Hepatocyte (in vitro differentiated cells): Measurements from ENCODE around the gene FRMD7. TPM values are rescaled to one million over a fixed set of nuclear protein-coding genes. Genes with fewer than 3 reads are reported as not detected.
"Not testable (repeated sequence)": the region's sequence is repeated elsewhere in the genome, so short reads cannot be mapped to it uniquely, and the experiment has no call there.

Experiments used
- DNase-seq: peaks from one replicate; pipeline ENCODE4 v3.0.0-alpha.2; 2016; ENCODE audit warnings: low spot score
- H2AFZ ChIP-seq: fragments of 200-600 bp; sonication (generic); 2 replicates; pipeline ENCODE4 v1.6.0; 2016; ENCODE audit warnings: antibody characterized with exemption, mild to moderate bottlenecking
- H3K27ac ChIP-seq: fragments of 200-600 bp; sonication (generic); 2 replicates; pipeline ENCODE4 v1.5.1; 2016; ENCODE audit warnings: mild to moderate bottlenecking
- H3K27me3 ChIP-seq: fragments of 200-600 bp; sonication (generic); 2 replicates; pipeline ENCODE4 v1.6.1; 2016
- H3K36me3 ChIP-seq: fragments of 200-600 bp; sonication (generic); replicated peaks from 2 replicates; pipeline ENCODE4 v1.5.1; 2016; ENCODE audit warnings: low read depth; ENCODE audit not compliant: insufficient read depth
- H3K4me1 ChIP-seq: fragments of 200-600 bp; sonication (generic); 2 replicates; pipeline ENCODE4 v1.5.1; 2016; ENCODE audit warnings: mild to moderate bottlenecking, moderate library complexity; ENCODE audit not compliant: insufficient read depth
- H3K4me2 ChIP-seq: fragments of 200-600 bp; sonication (generic); 2 replicates; pipeline ENCODE4 v1.6.0; 2016
- H3K4me3 ChIP-seq: fragments of 200-600 bp; sonication (generic); 2 replicates; pipeline ENCODE4 v1.5.1; 2016; ENCODE audit warnings: mild to moderate bottlenecking
- H3K79me2 ChIP-seq: fragments of 200-600 bp; sonication (generic); 2 replicates; pipeline ENCODE4 v1.6.0; 2017; ENCODE audit warnings: mild to moderate bottlenecking
- H3K9me2 ChIP-seq: fragments of 200-600 bp; sonication (generic); replicated peaks from 2 replicates; pipeline ENCODE4 v1.6.0; 2017; ENCODE audit warnings: mild to moderate bottlenecking; ENCODE audit not compliant: insufficient read depth
- H3K9me3 ChIP-seq: fragments of 200-600 bp; sonication (generic); 2 replicates; pipeline ENCODE4 v1.5.1; 2016; ENCODE audit warnings: low read depth, mild to moderate bottlenecking
- H4K20me1 ChIP-seq: fragments of 200-600 bp; sonication (generic); 2 replicates; pipeline ENCODE4 v1.6.0; 2016; ENCODE audit warnings: mild to moderate bottlenecking; ENCODE audit not compliant: insufficient read depth, poor library complexity, severe bottlenecking
- EZH2 ChIP-seq: fragments of 200-600 bp; sonication (generic); IDR thresholded peaks from 2 replicates; pipeline ENCODE4 v1.6.1; 2016; ENCODE audit warnings: antibody characterized with exemption, mild to moderate bottlenecking, borderline replicate concordance
- EZH2phosphoT487 ChIP-seq: fragments of 200-600 bp; sonication (generic); IDR thresholded peaks from one replicate; pipeline ENCODE4 v1.6.1; 2018; ENCODE audit warnings: antibody characterized with exemption, mild to moderate bottlenecking, low read depth, moderate library complexity; ENCODE audit not compliant: unreplicated experiment, severe bottlenecking
- WGBS: methylation state at CpG from one replicate; pipeline ENCODE4 v1.1.6; 2016; ENCODE audit warnings: low lambda C conversion rate; ENCODE audit errors: missing lambda C conversion rate; 5-methylcytosine and 5-hydroxymethylcytosine counted together
- polyA plus RNA-seq: library from polyadenylated mRNA; unstranded; fragments of >200 nt; fragmentation: Nextera tagmentation; extraction: Ambion mirVana; gene quantifications from 2 replicates; pipeline ENCODE4 v1.2.1, GENCODE V29; 2016
- total RNA-seq: library from RNA; depleted of rRNA; stranded (reverse); fragments of >200 nt; gene quantifications from 2 replicates; pipeline ENCODE4 v1.2.3, GENCODE V29; 2014
- TF ChIP-seq, protein P1 (sequence below): fragments of 200-600 bp; sonication (generic); IDR thresholded peaks from 2 replicates; pipeline ENCODE4 v1.5.1; 2016; ENCODE audit warnings: antibody characterized with exemption, mild to moderate bottlenecking; ENCODE audit not compliant: poor library complexity

The FRMD7 gene
- total and polyA plus RNA-seq, 2 experiments from 2014 or later: not detected

DNA sequence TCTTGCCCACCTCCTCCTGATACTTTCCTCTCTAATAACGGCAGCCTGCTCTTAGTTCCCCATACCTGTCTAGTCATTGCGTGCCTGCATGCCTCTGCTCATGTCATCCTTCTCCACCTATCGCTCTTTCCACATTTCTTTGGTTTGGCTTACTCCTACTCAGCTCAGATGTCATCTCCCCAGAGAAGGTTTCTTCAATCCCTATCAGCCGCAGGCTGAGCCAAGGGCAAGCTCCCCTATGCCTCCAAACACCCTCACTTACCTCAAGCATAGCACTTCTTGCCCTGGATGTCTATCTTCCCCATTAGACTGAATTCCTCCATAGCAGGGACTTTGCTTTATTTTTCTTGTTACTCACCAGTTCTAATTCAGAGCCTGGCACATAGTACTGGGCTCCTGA is 26.6 kb downstream of the FRMD7 start:
- no peak overlapping the region for H3K27ac ChIP-seq
- no peak overlapping the region for H3K4me3 ChIP-seq
- H3K9me3 ChIP-seq: no peaks in the 10 kb centered on the region
- 58% methylated on average over 4 of the region's 4 CpGs for WGBS
- no peak for TF ChIP-seq EZH2
- no peak for TF ChIP-seq EZH2phosphoT487
- TF ChIP-seq, protein P1, sequence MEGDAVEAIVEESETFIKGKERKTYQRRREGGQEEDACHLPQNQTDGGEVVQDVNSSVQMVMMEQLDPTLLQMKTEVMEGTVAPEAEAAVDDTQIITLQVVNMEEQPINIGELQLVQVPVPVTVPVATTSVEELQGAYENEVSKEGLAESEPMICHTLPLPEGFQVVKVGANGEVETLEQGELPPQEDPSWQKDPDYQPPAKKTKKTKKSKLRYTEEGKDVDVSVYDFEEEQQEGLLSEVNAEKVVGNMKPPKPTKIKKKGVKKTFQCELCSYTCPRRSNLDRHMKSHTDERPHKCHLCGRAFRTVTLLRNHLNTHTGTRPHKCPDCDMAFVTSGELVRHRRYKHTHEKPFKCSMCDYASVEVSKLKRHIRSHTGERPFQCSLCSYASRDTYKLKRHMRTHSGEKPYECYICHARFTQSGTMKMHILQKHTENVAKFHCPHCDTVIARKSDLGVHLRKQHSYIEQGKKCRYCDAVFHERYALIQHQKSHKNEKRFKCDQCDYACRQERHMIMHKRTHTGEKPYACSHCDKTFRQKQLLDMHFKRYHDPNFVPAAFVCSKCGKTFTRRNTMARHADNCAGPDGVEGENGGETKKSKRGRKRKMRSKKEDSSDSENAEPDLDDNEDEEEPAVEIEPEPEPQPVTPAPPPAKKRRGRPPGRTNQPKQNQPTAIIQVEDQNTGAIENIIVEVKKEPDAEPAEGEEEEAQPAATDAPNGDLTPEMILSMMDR: no peak
- no peaks in the 10 kb centered on the region for H3K27me3 ChIP-seq
- no peaks in the 10 kb centered on the region for H4K20me1 ChIP-seq
- no peaks in the 10 kb centered on the region for H3K36me3 ChIP-seq
- no peak for DNase-seq
- H3K79me2 ChIP-seq: no peaks in the 10 kb centered on the region
- H3K4me2 ChIP-seq: no peak overlapping the region
- no peaks in the 10 kb centered on the region for H3K9me2 ChIP-seq
- no peak overlapping the region for H2AFZ ChIP-seq
- no peaks in the 10 kb centered on the region for H3K4me1 ChIP-seq

DNA sequence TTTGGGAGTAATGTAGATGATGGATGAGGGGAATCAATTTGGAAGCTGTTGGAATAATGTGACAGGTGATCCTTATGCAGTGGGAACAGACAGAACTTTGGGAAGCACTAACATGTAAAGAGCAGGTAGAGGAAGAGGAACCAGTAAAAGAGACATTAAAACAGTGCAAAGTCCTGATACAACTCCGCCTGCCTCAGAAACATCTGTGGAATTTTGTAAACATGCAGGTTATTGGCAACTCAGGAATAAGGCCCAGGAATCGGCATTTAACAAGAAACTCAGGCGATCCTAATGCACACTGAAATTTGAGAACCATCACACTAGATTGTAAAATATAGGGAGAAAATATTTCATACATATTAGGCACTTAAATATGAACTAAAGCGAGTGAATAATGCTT is 29.1 kb downstream of the FRMD7 start:
- 37% methylated on average over 4 of the region's 4 CpGs for WGBS
- H3K79me2 ChIP-seq, H4K20me1 ChIP-seq, H2AFZ ChIP-seq, DNase-seq, H3K27me3 ChIP-seq, H3K4me2 ChIP-seq, H3K9me3 ChIP-seq, H3K36me3 ChIP-seq, H3K4me3 ChIP-seq, H3K9me2 ChIP-seq, H3K4me1 ChIP-seq, H3K27ac ChIP-seq: not testable (repeated sequence)

DNA sequence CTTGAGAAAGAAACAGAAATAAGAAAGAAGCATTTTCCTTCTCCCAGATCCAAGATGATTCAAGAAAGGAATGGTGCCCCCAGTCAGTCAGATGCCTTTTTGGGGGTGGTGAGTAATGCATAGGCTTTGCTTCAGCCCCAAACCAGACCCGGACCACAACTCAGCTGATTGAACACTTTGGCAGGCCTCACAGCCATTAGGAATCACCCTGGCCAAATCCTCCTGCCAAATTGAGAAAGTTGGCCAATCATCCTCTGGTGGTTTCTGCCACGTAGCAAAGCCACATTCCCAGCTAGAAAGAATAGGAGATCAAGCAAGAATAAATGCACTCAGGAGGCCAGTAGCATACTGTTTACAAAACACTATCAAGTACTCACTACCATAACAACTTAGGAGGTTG is 33.7 kb downstream of the FRMD7 start:
- no peaks in the 10 kb centered on the region for H3K79me2 ChIP-seq
- no peak overlapping the region for H3K4me2 ChIP-seq
- no peaks in the 10 kb centered on the region for H3K27me3 ChIP-seq
- no peak overlapping the region for H3K27ac ChIP-seq
- H3K36me3 ChIP-seq: no peaks in the 10 kb centered on the region
- no peaks in the 10 kb centered on the region for H3K4me1 ChIP-seq
- no peak overlapping the region for H3K4me3 ChIP-seq
- H3K9me3 ChIP-seq: no peaks in the 10 kb centered on the region
- TF ChIP-seq EZH2phosphoT487 (no peak), EZH2 (no peak)
- TF ChIP-seq, protein P1: no peak
- no peaks in the 10 kb centered on the region for H3K9me2 ChIP-seq
- WGBS: 67% methylated on average over 2 of the region's 2 CpGs
- H2AFZ ChIP-seq: no peak overlapping the region
- H4K20me1 ChIP-seq: no peaks in the 10 kb centered on the region
- DNase-seq: no peak

DNA sequence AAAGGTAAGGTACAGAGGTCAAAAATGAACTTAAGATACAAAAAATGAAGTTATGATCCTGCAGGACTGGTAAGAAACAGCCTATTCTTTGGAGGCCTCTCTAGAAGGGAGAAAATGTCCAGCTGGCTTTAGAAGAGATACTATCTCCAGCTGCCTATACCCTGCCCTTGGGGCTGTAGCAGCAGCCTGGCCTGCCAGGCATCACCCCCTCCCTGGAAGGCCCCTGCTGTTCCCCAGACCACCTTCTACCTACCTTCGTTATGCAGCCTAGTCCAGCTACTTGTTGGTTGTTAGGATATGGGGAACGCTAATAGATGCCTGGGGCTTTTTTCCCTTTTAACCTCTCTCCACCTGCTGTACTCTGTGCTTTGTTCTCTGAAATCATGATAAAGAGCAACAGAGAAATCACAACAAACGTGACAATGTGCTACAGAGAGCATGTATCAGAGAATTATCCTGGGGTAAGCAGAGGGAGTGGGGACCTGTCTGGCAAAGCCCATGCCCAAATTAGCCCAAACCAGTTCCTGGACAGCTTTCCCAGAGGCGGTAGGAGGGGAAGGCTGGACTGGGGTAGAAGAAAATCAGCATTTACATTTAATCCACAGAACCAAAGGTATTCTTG is 34.5 kb downstream of the FRMD7 start:
- no peaks in the 10 kb centered on the region for H3K27me3 ChIP-seq
- no peak for DNase-seq
- H4K20me1 ChIP-seq: no peaks in the 10 kb centered on the region
- H3K9me2 ChIP-seq: no peaks in the 10 kb centered on the region
- no peak overlapping the region for H3K4me3 ChIP-seq
- no peak overlapping the region for H3K27ac ChIP-seq
- no peaks in the 10 kb centered on the region for H3K9me3 ChIP-seq
- no peak overlapping the region for H2AFZ ChIP-seq
- TF ChIP-seq, protein P1: no peak
- TF ChIP-seq EZH2phosphoT487: no peak
- no peaks in the 10 kb centered on the region for H3K79me2 ChIP-seq
- H3K4me2 ChIP-seq: no peak overlapping the region
- WGBS: 46% methylated on average over 4 of the region's 4 CpGs
- H3K36me3 ChIP-seq: no peaks in the 10 kb centered on the region
- no peaks in the 10 kb centered on the region for H3K4me1 ChIP-seq
